Esophagus mucosa (tissue), 1 donor: ENCODE measurements around the gene DFFB. TPM values are rescaled to one million over a fixed set of nuclear protein-coding genes. Genes with fewer than 3 reads are reported as not detected.

Experiments
- ATAC-seq: fragments of 200-7000 bp; cut with Tn5 transposase; one replicate; pipeline ENCODE4 v1.9.1; 2020
- total RNA-seq: library from RNA; stranded (reverse); gene quantifications from one replicate; pipeline ENCODE4 v1.2.4, GENCODE V29; 2023
- donor health status: DM: yes; HTN: yes; CAD: no.

Gene DFFB
- total RNA-seq, 1 donor from 2014 or later: 2.4 TPM

DNA sequence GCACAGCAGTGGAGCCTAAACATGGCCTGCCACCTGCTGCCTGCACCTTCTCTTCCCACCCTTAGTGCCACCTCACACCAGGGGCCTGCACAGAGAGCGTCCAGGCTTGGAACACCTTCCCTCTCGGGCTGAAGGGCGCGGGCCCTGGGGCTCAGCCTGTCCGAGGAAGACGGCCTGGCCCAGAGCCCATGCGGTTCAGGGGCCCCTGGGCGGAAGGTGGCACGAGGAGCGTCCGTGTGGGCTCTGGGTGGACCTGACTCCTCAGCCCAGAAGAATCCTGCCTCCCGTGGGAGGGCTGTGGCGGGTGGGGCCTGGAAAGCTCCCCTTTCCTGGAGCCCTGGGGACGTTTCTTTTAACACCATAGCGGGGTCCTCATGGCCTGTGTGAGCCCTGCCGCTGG is 19.4 kb downstream of the DFFB start:
- no peak for ATAC-seq

DNA sequence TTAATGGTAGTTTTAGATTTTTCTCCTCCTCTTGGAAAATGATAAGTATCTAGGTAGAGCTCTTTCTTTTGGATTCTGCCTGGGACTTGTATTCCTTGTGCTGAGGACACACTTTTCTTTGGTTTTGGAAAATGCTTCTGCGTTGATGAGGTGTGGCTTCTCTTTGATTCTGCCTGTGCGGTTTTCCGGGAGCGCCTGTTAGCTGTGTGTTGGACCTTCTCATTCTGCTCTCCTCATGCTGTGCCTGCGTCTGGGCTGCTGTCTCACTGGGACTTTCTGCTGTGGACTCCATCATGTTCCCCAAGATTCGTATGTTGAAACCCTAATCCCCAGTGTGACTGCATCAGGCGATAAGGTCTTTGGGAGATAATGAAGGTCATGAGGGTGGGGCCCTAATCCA is 21.8 kb downstream of the DFFB start:
- no peak for ATAC-seq

DNA sequence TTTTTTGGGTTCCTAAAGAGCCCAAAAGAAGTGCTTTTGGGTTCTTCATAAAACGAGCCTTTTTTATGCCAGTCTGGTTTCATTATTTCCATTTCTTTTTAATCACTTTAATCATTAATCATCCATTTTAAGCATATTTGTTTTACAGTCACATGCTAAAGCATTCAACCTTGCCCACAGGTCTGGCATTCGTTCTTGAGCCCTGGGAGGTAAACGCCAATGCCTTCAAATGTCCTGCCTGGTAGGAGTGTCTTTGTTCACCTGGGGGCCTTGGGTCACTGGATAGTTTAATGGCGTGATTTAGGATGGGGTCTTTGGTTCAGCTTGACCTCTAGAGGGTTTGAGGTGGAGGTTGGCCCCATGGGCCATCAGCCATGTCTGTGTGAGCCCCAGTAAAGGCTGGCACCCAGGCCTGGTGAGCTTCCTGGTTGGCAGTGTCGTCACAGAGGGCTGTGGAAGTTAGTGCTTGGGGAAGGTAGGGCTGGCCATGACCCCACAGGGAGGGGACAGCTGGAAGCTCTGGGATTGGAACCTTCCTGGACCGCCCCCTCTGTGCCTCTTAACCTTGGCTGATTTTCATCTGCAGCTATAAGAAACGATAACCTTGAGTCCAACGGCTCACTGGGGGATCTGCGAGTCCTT is 22.6 kb downstream of the DFFB start:
- ATAC-seq: no peak

DNA sequence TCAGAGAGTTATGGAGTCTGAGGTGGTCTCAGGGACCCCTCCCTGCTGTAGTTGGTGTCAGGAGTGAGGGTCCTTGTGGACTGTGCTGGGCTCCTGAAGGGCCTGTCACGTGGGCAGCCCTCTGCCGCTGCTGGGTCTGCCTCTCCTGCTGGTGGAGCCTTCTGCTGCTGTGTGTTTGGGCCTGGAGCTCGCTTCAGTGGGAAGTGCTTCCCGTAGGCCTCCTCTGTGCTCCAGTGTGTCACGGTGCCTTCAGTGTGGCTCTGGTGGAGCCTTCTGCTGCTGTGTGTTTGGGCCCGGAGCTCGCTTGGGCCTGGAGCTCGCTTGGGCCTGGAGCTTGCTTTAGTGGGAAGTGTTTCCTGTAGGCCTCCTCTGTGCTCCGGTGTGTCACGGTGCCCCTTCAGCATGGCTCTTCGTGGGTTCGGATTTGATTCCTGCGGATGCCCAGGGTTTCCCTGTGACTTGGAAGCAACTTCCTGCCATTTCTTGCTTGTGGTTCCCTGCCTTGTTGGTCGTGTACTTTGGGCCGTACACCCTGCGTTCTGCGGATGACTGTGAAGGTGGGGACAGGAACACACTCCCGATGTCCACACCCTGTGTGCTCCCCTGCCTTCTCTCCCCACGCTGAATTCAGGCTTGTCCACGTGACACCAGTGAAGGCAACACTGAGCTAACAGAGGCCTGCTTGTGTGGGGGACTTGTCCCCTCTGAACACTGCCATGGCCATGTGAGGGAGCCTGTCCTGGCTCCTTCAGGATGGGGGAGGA is 23.3 kb downstream of the DFFB start:
- no peak for ATAC-seq

DNA sequence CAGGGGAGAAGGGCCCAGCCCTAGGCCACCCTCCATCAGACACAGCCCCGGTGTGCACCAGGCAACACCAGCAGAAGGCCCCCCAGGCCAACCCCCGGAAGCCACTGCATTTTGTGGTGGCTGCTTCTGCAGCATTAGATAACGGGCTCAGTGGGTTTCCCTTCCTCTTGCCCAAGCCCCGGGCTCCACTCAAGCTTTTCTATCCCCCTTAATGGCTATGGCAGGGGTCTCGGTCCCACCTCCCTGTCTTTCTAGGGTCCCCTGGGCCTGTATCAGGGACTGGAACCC is 23.9 kb downstream of the DFFB start:
- no peak for ATAC-seq

DNA sequence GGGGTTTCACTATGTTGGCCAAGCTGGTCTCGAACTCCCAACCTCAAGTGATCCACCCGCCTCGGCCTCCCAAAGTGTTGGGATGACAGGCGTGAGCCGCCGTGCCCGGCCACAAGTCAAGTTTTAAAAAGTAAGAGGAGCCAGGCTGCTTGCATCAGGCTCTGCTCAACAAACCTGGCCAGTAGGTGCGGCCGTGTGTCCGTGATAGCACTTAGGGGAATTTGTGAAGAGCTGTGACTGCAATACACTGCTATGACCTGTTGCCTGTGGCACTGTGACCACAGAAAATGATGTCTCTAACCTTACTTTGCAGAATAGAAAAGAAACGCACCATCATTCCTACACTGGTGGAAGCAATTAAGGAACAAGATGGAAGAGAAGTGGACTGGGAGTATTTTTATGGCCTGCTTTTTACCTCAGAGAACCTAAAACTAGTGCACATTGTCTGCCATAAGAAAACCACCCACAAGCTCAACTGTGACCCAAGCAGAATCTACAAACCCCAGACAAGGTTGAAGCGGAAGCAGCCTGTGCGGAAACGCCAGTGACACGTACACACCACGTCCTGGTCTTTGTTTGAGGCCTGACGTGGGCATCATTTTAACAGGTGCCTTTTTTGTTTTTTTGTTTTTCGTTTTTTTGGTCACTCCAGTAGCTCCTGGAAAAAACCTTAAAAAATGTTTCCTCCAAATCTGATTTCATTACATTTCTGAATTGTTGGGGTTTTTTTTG is 26.1 kb downstream of the DFFB start:
- ATAC-seq: no peak

DNA sequence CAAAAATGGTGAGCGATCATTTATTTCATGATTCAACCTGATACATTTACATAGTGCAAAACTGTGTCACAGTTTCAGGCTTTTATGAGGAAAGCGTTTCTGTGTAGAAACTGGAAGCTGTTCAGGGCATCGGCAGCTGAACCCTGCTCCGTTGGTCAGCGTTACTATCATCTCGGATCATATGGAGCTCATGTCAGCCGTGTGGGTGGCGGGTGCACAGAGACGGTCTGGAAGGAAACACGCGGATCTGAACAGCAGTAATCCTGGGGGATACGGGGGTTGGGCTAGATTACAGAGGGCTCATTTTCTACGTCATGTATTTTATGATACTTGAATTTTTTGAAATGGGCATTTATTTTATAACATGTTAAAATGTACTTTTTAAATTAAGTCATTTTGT is 27.7 kb downstream of the DFFB start:
- no peak for ATAC-seq

DNA sequence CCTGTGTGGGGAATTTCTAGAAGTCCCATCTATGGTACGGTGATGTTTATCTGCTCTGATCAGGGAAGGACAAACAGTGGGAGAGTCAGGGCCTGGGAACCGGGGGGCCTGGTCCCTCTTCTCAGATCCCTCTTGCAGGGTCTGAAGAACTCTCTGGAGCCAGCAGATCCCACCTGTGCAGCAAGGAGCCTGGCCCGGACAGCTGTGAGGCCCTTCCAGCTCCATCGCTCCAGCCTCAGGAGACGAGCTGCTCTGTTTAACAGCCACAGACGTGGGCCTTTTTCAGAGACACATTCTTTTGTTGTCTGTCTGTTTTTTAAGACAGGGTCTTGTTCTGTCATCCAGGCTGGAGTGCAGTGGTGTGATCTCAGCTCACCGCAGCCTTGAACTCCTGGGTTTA is 28.3 kb downstream of the DFFB start:
- no peak for ATAC-seq

DNA sequence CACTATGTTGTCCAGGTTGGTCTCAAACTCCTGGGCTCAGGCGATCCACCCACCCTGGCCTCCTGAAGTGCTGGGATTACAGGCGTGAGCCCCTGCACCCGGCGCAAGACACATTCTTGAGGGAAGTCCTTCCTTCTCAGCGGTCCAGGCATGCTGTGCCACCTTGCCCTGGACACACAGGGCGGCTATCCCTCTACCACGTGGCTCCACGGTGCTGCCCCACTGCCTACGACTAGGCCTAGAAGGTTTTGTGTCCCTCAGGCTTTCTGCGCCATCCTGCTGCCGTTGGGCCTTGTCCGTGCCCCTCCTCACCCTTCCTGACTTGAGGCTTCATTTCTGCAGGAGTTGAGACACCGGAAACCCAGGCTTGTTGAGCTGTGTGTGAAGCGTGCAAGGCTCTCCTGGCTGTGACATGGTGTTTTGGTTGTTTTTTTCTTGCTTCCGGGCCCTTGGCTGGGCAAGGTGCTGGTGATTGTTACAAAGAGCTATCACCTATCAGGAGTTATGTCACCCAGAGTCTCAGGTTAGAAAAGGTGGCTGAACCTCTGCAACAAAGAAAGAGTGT is 28.9 kb downstream of the DFFB start:
- ATAC-seq: no peak

DNA sequence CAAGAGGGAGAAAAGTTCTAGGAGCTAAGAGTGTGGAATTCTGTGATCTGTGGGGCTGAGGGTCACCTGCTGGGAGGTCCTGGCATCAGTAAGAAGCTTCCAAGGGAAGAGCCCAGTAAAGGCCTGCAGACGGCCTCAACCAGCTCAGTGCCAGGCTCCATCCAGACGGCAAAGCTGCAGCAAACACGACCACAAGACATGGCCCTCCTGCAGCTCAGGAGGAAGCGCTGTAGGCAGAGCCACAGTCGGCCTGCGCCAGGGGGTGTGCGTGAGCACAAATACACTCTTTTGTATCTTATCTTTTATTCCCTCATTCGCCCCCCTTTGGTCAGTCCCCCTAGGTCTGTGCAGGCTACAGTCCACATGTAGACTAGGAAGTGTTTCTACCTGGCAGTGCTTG is 29.4 kb downstream of the DFFB start:
- no peak for ATAC-seq

DNA sequence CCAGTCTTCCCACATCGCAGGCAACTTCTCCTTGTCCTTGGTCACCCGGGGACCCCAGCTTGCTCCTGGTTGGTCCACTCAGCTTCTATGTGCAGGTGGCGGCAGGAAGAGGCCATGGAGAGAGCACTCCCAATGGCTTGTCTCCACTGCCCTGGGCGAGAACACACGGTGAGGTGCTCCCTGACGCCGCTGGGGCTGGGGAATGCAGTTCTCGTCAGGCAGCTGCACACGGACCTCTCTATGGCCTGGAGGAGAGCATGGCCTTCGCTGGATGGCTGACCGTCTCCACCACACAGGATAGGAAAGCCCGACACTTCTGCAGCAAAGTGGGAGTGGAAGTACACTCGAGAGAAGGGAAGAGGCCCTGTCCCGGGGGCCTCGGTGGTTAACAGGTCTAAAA is 31.0 kb downstream of the DFFB start:
- no peak for ATAC-seq

DNA sequence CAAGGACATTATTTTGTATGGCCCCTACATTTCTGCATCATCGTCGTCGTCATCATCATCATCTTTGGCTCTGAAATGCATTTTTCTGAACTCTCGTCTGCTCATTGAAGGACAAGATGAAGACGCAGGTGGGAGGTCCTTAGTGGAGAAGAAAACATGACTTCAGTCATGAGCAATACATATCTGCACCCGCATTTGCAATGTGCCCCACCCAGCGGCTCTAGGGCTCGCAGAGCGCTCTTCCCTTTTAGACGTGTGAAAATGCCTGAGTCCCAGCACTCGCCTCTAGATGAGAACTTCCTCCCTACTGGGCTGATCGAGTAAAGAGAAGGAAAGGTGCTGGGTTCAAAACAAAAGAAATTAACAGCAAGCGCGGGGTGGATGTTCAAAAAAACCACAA is 32.7 kb downstream of the DFFB start:
- no peak for ATAC-seq

DNA sequence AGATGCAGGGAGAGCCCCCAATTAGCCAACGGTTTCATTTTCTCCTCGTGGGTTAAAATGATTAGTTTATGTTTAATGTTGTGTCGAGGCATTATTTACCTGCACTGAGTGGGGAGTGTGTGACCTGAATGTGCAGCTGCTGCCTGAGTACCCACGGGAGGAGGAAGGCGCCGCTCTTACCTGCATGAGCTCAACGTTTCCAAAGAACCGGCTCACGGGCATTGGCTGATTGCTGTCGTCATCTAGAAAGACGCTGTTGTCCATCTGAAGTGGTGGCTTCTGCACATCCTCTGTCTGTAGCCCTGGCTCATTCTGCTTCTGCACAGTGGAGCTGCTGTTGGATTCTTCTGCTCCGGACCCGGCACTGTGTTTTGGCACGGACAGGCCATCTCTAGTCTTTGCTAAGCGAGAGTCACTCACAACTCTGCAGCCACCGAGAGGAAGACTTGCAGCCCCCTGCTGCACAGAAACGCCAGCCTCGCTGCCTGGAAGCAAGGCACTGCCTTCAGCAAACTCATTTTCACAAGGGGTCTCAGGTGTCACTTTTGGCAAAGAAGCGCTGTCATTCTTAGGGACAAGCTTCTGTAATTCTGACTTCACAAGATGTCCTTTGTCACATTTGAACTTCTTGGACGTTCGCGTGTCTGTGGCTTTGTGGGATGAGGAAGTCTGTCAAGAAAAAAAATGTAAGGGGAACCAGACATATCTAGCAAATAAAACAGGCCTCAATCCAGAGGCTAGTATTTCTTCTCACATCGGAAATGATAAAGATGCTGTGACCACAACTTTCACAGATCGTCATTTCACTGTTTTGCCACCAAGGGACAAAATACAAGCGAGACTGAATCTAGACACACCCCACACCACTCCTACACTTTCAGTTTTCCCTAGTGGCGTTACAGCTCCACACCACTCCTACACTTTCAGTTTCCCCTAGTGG is 33.4 kb downstream of the DFFB start:
- ATAC-seq: no peak

DNA sequence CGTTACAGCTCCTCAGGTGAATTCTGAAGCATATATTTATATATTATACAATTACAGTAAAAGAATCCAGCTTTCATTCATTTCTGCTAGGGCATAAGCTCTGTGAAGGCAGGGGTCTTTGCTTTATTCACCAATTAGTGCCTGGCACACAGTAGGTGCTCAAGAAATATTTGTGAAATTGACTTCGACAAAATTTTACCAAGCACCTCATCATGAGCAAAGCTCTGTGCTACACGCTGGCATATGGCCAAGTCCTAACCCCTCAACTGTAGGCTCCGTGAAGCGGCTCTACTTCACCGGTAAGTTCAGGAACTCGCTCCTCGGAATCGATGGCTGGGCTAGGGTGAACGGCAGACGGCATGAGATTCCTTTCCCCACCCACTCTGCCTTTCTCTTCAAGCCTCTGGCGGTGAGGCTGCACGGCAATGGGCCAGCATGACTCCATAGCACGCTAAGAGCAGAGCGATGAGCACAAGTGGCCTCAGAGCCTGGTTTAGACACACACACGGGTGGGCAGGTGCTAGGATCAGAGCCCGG is 34.1 kb downstream of the DFFB start:
- no peak for ATAC-seq

DNA sequence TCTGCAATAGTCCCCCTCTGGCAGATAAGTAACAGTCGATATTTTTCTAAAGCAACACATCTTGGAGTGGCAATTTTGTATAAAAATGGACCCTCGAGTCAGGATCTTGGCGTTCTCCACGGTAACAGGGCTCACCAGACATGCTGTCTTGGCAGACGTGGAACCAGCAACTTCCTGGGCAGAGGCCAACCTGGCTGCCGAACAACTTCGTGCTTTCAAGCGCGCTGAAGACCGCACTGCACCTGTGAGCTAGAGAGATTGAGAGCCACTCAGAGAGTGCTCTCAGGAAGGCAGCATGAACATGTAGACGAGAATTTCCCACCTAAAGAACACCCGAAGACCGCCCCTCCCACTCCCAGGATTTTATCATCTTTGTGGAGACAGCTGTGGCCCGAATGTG is 35.5 kb downstream of the DFFB start:
- ATAC-seq: no peak

DNA sequence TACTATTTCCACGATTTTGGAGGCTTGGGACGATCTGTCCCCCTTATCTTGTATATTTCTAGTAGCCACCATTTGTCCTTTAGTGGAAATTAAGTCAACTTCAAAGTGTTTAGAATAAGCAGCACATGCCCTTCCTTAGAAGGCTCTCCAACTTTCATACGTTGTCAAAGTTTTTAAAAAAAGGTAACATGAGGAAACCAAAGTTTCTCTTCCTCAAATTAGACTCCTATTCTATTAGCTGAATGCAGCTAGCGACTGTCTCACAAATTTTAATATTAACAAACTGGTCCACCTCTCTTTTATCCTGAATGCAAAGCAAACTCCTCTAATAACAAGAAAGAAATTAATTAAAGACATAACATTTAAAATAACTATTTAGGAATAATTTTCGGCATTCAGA is 35.9 kb downstream of the DFFB start:
- no peak for ATAC-seq

DNA sequence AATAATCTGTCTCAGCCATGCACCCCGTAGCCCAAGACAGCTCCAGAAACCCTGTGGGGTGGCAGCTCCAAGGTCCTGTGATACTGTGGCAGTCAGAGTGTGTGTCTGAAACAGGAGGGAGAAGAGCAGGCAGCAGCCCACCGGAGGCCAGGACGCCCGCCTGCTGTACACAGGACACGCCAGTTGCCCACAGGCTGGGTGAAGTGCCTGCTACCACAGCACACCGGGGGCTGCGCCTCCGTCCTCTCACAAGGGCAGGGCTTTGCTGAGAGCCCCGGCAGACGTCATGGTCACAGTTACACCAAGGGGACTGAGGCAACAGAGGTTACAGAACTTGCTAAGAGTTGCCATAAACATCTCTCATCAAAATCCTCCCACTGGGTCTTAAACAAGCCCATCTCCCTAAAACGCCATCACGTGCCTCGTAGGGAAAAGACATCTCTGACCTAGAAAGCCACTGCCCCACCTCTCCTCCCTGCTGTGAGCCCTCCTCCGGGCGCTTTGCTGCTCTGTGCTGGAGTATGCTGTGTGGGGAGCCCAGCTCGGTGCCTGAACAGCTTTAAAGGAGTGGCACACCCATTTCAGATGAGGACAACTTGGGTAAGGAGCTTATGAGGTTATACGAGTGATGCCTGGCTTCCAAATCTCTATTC is 37.5 kb downstream of the DFFB start:
- no peak for ATAC-seq

DNA sequence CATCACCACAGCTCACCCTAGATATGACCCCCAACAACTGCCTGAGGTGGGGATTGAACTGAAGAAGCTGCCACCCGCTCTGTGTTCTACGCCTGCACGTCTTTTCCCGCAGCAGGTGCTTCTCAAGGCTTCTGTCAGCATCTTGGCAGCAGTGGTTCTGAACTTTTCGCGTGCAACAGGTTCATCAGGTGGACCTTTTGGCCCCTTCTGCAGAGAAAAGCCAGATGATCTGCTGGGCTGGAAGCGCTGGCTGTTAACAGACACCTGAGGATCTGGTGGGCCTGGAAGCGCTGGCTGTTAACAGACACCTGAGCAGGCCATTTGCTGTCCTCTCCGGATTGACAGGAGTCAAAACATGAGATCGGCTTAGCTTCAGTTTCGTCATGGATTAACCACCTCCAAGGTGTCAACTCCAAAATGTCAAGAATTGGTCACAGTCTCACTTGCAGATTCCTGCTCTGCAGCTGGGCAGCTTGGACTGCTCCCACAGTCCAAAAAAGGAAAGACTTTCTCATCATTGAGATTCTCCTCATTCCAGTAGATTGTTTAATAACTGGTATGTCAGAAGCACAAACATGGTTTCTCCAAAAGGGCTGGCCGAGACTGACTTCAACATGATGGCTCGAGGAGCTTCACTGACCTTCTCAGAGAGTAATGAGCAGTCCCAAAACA is 38.1 kb downstream of the DFFB start:
- no peak for ATAC-seq

DNA sequence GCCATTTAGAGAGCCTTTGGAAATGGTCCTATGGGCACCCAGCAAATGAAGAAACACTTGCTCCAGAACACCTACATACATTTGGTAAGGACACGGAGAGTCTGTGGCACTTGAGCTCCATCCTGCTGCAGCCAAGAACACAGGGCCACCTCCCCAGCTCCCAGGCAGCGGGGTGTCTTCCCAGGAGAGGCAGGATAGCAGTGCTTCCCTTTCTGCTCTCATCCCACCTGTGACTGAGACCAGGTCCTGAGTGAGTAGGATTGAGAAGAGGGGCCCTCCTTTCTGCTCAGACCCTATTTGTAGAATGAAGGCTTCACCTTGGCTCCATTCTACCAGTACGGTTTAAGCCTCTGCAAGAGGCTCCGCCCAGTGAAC is 38.7 kb downstream of the DFFB start:
- no peak for ATAC-seq

DNA sequence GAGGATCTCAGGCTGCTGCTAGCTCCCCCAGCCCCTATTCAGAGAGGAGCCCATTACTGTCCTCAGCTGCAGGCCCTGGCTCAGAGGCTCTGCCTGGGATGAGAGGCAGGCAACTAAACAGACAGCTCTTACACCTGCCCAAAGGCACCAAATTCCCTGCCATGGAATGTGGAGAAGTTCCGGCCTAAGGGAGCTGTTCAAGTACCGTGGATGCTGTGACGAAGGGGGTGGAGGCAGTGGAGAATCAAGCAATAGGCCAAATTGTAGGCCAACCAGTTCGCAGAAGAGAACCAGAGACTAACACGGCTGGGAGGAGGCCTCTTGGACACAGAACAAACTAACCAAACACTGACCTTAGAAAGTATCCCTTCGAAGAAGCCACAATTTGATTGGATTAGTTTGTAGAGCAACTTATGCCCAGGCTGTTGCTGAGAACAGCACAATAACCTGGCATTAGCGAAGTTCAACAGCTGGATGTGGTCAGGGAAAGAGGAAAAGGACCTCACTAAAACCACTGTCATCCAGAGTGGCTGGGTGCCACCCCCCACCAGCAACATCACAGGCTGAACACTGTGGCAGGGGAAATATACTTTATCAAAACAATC is 39.2 kb downstream of the DFFB start:
- no peak for ATAC-seq

DNA sequence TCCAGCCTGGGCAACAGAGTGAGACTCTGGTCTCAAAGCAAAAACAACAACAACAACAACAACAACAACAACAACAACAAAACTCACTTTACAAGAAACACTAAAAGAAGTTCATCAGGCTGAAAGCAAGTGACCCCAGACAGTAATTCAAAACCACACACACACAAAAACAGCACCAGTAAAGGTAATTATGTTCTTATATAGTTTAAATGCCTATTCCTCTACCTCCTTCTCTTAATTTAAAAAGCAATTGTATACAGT is 41.1 kb downstream of the DFFB start:
- ATAC-seq: no peak
